ENCODE data around the gene SUSD5. TPM values are rescaled to one million over a fixed set of nuclear protein-coding genes. Genes with fewer than 3 reads are reported as not detected.

SUSD5 gene
- total and polyA plus RNA-seq, 2 experiments from 2014 or later: 2.3 to 2.4 TPM

DNA sequence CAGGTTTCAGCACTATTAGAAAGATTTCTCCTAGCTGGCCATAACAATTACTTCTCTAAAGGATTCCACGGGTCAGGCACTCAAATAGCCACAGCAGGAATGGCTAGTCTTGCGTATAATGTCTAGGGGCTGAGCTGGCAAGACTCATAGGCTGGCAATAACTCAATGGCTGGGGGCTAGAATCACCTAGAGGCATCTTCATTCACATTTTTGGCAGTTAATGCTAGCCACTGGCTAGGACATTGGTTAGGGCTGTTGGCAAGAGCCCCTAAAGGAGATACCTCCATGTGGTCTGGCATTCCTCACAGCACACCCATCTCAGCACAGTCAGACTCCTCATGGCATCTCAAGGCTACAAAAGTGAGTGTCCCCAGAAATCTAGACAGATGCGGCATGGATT lies 6.2 kb downstream of the SUSD5 start:
- Histone ChIP-seq H3K36me3 (replicated peaks; ENCODE audit: insufficient read depth, low read depth) (no peaks in the 10 kb centered on the region), H3K79me2 (no peaks in the 10 kb centered on the region), H2AFZ (no peak overlapping the region), H3K9me2 (replicated peaks; ENCODE audit: insufficient read depth) (no peaks in the 10 kb centered on the region), H3K9me3 (ENCODE audit: low read depth) (no peaks in the 10 kb centered on the region), H3K27me3 (peaks cover 23% of the 10 kb centered on the region), H3K4me1 (ENCODE audit: insufficient read depth) (no peaks in the 10 kb centered on the region), H4K20me1 (ENCODE audit: insufficient read depth, poor library complexity, severe bottlenecking) (no peaks in the 10 kb centered on the region), H3K4me2 (no peak overlapping the region), H3K4me3 (no peak overlapping the region), H3K27ac (no peak overlapping the region)
- no peak for TF ChIP-seq EZH2phosphoT487 (IDR thresholded peaks at IDR 0.05; ENCODE audit: low read depth, severe bottlenecking, unreplicated experiment)
- no peak for TF ChIP-seq CTCF (IDR thresholded peaks at IDR 0.05; ENCODE audit: poor library complexity)
- no peak for TF ChIP-seq EZH2 (IDR thresholded peaks at IDR 0.05; ENCODE audit: borderline replicate concordance)
- no peak for DNase-seq (ENCODE audit: low spot score)
- WGBS (ENCODE audit: low lambda C conversion rate, missing lambda C conversion rate): 88% methylated on average over 3 of the region's 3 CpGs

GRCh38 chr3:33211444-33211843 lies 7.2 kb downstream of the SUSD5 start:
- Histone ChIP-seq H3K4me1 (ENCODE audit: insufficient read depth) (no peaks in the 10 kb centered on the region), H3K9me3 (ENCODE audit: low read depth) (no peaks in the 10 kb centered on the region), H3K79me2 (no peaks in the 10 kb centered on the region), H4K20me1 (ENCODE audit: insufficient read depth, poor library complexity, severe bottlenecking) (no peaks in the 10 kb centered on the region), H3K4me3 (no peak overlapping the region), H3K27ac (no peak overlapping the region), H3K36me3 (replicated peaks; ENCODE audit: insufficient read depth, low read depth) (no peaks in the 10 kb centered on the region), H3K9me2 (replicated peaks; ENCODE audit: insufficient read depth) (no peaks in the 10 kb centered on the region), H2AFZ (no peak overlapping the region), H3K4me2 (no peak overlapping the region), H3K27me3 (peaks cover 13% of the 10 kb centered on the region)
- DNase-seq (ENCODE audit: low spot score): no peak
- TF ChIP-seq EZH2 (IDR thresholded peaks at IDR 0.05; ENCODE audit: borderline replicate concordance): no peak
- TF ChIP-seq EZH2phosphoT487 (IDR thresholded peaks at IDR 0.05; ENCODE audit: low read depth, severe bottlenecking, unreplicated experiment): no peak
- no peak for TF ChIP-seq CTCF (IDR thresholded peaks at IDR 0.05; ENCODE audit: poor library complexity)
- 96% methylated on average over 1 of the region's 1 CpG for WGBS (ENCODE audit: low lambda C conversion rate, missing lambda C conversion rate)

DNA sequence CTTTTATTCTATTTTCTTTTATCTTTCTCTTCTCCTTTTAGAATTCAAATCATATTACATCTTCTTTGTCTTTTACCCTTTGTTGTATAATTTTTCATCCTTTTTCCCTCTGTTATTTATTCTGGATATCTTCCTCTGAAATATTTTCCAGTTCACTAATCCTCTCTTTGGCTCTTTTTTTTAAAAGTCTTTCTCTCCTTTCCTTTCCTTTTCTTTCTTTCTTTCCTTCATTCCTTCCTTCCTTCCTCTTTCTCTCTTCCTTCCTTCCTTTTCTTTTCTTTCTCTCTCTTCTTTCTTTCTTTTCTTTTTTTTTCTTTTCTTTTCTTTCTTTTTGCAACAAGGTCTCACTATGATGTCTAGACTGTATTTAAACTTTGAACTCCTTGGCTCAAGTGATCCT lies 9.3 kb downstream of the SUSD5 start:
- no peaks in the 10 kb centered on the region for H3K27me3 ChIP-seq
- H3K4me1 ChIP-seq (ENCODE audit: insufficient read depth): no peaks in the 10 kb centered on the region
- H4K20me1 ChIP-seq (ENCODE audit: insufficient read depth, poor library complexity, severe bottlenecking): no peaks in the 10 kb centered on the region
- H3K9me3 ChIP-seq (ENCODE audit: low read depth): no peaks in the 10 kb centered on the region
- TF ChIP-seq EZH2 (IDR thresholded peaks at IDR 0.05; ENCODE audit: borderline replicate concordance) (no peak), CTCF (IDR thresholded peaks at IDR 0.05; ENCODE audit: poor library complexity) (no peak), EZH2phosphoT487 (IDR thresholded peaks at IDR 0.05; ENCODE audit: low read depth, severe bottlenecking, unreplicated experiment) (no peak)
- H3K4me2 ChIP-seq: no peak overlapping the region
- no peaks in the 10 kb centered on the region for H3K9me2 ChIP-seq (replicated peaks; ENCODE audit: insufficient read depth)
- H3K79me2 ChIP-seq: no peaks in the 10 kb centered on the region
- no peak overlapping the region for H3K4me3 ChIP-seq
- no peak overlapping the region for H2AFZ ChIP-seq
- no peak overlapping the region for H3K27ac ChIP-seq
- no peak for DNase-seq (ENCODE audit: low spot score)
- H3K36me3 ChIP-seq (replicated peaks; ENCODE audit: insufficient read depth, low read depth): no peaks in the 10 kb centered on the region
